ENCODE data around the gene BMERB1.

BMERB1 gene

DNA sequence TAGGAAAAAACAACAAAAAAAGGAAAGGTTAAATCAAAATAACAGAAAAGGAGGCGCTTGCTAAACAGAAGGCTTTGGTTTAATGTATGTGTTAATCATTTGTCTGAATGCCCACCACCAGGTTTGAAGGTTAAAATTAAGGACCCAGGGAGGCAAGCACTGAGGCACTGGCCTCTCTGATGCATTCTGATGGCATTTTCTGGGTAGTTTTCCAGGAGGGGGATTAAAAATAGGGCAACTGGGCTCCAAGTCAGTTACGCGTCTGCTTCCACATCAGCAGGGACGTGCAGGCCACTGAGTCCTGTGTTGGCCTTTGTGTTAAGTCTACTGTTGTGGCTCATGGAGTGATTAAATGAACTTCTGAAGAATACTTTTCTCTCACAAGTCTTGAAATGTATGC is 181.6 kb downstream of the BMERB1 start:
- DNase-seq (ENCODE audit: low spot score) = no peak

DNA sequence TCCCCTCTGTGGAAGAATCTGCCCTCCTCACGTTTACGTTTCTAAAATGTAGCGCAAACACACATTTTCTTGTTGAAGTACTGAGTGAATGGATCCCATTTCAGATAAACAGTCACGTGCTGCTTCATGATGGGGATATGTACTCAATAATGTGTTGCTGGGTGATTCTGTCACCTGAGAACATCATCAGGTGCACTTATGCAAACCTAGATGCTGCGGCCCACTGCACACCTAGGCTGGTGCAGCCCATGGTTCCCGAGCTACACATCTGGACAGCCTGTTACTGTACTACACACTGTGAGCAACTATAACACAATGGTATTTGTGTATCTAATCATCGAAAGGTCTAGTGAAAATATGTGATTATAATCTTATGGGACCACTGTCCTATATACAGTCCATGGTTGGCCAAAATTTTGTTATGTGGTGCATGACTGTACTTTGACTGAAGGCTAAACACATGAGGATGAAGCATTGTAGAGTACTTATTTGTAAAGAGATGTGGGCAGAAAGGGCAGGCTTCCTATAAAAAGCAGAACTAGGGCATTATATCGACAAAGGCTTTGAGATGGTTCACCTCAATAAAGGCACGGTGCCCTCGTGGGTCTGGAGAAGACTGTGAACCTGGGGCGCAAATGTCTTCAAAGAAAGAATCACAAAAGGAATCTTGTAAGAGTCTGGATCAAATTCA is 182.2 kb downstream of the BMERB1 start:
- DNase-seq (ENCODE audit: low spot score) = no peak

DNA sequence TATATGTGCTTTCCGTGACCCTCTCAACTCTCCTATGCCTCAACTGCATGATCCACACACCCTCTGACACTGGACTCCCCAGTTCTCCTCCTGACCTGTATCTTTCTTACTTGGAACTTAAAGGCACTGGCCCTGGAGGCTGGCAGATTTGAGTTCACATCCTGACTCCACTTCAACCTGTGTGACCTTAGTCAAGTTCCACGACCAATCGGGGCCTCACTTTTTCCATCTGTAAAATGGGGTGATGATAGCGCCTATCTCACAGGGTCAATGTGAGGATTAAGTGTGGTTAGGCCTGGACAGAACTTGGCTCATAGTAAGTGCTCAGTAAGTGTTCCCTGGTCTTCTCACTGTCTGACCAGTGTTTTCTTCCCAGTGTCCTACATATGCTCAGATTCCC is 183.5 kb downstream of the BMERB1 start:
- DNase-seq (ENCODE audit: low spot score) = no peak

DNA sequence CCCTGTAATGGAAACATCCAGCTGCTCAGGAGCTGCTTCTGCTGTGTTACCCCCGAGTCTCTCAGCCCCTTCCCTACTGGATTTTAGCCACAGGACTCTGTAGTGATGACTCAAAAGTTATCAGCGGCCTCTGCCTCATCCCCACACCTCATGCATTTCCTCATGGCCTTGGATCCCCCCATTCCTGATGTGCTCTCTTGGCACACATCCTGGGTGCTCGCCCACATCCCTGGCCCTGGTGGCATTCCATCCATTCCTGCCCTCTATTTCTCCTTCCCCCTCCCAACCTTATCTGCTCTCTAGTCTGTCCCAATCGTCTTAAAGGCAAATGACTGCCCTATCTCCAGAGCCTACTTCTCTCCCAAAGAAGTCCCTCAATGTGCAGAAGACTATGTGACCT is 184.0 kb downstream of the BMERB1 start:
- no peak for DNase-seq (ENCODE audit: low spot score)

DNA sequence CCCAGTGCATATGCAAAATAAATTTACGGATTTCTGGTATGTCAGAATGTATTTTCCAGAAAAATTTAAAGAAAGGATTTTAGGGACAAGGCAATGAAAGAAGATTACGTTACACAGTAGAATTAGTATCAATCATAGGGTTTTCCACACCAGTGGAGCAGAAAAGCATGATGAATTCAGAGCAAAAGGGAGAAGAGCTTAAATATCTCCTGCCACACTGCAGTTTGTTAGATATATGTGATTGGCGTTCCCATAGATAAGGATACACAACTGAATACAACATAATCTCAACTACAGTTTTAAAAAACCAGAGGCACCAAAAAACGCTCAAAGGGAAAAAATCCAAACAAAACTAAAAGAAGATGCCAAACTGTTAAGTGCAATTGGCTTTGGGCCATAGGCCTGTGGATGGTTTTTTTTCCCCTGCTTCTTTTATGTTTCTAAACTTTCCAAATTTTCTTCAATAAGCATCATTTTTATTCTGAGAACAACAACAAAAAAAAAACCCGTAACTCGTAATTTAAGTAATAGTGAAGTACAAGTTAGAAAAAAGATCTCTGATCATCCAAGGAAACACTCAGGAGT is 186.3 kb downstream of the BMERB1 start:
- DNase-seq (ENCODE audit: low spot score) = no peak

DNA sequence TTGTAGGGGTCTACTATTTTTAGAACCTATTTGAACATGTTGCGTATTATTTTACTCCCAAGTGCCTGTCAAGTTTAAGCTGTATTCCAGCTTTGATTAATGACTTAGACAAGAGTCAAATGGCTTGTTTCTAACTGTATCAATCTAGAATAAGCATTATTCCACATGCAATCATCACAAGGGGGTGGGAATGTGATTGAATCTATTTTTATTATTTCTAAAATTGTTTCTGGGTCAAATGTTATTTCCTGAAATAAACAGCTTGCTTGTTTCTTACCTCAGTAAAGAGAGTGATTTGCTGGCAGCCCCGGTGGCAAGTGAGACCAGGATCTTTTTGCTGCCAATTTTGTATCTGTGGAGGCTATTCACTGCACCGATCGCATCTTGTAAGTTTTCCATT is 187.1 kb downstream of the BMERB1 start:
- DNase-seq (ENCODE audit: low spot score) = no peak

DNA sequence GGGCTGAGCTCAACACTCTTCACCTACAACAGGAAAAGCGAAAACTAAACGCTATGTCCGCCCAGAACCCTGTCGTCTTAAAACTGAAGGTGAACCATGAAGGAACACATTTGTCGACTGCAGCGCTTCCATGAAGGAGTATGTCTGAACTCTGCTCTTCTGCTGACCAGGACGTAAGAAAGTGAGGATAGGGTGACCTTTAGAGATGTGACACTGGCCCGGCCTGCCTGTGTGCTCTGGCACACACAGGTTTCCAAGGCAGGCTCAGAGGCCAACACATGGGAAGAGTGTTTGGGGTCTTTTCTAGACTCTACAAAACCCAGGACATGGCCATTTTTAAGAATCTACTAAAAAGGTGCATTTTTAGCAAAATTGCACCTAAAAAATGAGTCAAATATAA is 187.5 kb downstream of the BMERB1 start:
- DNase-seq (ENCODE audit: low spot score) = no peak

DNA sequence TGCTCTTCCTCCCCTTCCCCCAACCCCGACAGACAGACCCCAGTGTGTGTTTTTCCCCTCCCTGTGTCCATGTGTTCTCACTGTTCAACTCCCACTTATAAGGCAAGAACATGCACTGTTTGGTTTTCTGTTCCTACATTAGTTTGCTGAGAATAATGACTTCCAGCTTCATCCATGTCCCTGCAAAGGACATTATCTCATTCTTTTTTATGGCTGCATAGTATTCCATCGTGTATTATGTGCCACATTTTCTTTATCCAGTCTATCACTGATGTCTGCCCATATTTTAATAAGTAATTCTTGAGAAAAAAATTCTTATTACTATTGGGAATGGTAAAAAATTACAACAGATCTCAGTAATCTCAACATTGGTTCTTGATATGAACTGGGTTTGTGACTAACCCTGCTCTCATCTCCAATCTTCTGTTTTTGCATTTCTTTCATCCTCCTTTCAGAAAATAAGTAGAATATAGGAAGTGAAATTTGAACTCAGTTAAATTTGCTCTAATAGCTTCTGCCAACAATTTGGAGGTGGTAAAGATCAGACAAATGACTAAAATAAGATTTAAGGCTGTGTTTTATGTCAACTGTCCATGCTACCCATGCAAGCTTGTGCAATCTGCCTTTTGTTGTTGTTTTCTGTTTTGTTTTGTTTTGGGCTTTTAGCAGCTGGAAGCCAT is 197.5 kb downstream of the BMERB1 start:
- no peak for DNase-seq (ENCODE audit: low spot score)

DNA sequence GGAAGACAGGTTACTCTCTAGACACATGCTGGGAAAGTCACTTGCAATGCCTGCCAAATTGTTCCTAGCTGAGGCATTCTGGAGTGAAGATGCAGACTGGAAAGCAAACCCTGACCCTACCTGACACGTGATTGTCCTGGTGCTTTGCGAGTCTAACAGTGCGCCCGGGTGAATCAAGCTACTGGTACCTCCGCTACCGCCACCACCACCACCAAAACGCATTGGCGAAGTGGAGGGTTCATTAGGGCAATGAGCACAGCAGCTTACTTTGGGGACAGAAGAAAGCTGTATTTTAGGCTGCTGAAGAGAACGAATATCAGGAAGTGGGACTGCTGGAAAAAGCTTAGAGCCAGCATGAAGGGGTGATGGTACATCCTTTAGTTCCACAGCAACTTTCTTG is 201.5 kb downstream of the BMERB1 start:
- no peak for DNase-seq (ENCODE audit: low spot score)

DNA sequence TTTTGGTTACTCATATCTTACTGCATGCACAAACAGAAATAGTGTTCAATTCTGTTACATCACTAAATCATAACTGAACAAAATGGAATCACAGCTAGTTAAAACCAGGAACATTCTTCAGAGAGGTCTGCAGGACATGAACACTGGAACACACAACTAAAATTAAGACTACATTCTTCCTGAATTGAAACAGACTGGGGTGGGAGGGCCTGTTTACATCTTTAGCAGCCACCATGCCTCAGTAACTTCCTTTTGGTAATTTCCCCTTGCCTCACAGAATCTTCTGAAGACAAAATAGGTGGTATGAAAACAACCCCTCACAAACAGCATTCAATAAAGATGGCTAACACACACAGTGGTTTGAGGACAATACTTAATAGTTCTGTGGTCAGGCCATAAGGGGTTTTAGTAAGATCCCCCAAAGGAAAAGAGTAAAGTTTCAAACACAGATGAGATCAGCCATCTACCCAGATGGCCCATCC is 202.0 kb downstream of the BMERB1 start:
- DNase-seq (ENCODE audit: low spot score) = no peak
